D341Med (cell line): ENCODE measurements around the gene KLK1.
"Not testable (repeated sequence)": the region's sequence is repeated elsewhere in the genome, so short reads cannot be mapped to it uniquely, and the experiment has no call there.

Source experiments
- DNase-seq: peaks from one replicate; pipeline ENCODE4 v3.0.0; 2012; ENCODE audit warnings: low spot score

KLK1 gene

DNA sequence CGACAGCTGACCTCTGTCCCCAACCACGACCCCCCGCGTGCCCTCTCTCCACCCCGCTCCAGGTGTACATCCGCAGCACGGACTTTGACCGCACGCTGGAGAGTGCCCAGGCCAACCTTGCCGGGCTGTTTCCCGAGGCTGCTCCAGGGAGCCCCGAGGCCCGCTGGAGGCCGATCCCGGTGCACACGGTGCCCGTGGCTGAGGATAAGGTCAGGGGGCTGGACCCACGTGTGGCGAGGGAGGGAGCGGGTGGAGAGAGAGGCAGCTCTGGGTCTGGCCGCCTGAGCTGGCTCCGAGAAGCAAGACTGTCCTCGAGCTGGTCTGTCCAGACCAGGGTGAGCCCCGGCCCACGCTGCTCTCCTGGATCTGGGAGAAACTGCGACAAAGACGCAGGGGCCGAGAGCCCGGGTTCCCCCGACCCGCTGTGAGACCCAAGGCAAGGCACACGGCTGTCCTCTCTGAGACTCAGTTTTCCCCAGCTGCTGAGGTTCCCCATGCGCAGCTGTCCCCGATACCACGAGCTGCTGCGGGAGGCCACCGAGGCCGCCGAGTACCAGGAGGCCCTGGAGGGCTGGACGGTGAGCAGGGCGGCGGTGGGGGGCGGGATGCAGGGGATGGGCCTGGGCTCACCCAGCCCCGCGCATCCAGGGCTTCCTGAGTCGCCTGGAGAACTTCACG, 31.9 kb downstream of the KLK1 start:
- no peak for DNase-seq

DNA sequence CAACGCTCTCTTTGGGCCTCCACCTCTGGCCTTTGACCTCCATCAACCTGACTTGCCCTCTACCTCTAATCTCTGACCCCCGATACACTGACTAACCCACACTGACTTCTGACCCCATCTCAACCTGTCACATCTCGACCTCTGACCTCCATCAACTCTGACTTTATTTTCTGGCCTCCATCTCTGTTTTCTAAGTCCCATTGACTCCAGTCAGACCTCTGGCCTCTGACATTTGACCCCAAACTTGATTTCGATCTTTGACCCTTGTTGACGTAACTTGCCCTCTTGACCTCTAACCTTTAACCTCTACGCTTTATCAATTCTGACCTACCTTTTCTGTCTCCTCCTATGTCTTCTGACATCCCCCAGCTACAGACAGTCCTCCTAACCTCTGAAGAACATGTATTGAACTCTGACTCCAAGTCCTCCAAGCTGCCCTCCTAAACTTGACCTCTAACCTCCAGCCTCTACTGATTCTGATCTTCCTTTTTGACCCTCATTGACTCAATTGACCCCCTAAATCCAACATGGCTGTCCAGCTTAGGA, 32.6 kb downstream of the KLK1 start:
- no peak for DNase-seq

DNA sequence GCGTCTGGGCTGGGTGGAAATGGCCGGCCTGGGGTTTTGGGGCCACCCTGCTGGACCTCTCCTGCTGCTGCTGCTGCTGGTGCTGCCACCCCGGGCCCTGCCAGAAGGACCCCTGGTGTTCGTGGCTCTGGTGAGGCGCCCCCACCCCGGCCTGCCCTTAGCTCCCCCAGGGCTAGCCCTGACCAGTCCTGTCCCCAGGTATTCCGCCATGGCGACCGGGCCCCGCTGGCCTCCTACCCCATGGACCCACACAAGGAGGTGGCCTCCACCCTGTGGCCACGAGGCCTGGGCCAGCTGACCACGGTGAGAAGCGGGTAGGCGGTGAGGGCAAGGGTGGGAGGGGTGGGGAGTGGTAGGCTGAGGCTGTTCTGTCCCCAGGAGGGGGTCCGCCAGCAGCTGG, 33.2 kb downstream of the KLK1 start, which contains the start of gene ACP4:
Gene ACP4 (plus strand): TSS at position 20 of the 400 bp plus-strand sequence. CDS start 0 bp downstream, at position 20.
- no peak for DNase-seq

GRCh38 chr19:50785329-50785728, 38.3 kb downstream of the KLK1 start:
- DNase-seq, result no peak

DNA sequence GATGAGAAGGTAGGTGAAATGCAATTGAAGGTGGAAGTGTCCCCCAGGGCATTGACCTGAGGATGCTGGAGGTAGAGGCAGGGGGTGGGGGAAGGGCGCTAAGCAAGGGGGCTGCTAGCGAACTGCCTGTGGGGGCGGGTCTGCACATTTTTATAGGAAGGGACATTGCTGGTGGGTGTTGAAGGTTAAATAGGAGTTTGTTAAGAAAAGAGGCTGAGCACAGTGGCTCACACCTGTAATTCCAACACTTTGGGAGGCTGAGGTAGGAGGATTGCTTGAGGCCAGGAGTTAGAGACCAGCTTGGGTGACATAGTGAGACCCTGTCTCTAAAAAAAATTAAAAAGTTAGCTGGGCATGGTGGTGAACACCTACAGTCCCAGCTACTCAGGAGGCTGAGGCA, 38.9 kb downstream of the KLK1 start:
- DNase-seq, result no peak

DNA sequence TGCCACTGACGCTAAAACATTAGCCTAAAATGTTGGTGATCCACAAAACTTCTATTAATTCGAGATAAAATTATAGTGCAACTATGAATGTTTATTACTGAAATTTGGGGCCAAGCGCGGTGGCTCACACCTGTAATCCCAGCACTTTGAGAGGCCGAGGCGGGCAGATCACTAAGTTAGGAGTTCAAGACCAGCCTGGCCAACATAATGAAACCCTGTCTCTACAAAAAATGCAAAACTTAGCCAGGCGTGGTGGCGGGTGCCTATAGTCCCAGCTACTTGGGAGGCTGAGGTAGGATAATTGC, 39.8 kb downstream of the KLK1 start:
- DNase-seq, result not testable (repeated sequence)

DNA sequence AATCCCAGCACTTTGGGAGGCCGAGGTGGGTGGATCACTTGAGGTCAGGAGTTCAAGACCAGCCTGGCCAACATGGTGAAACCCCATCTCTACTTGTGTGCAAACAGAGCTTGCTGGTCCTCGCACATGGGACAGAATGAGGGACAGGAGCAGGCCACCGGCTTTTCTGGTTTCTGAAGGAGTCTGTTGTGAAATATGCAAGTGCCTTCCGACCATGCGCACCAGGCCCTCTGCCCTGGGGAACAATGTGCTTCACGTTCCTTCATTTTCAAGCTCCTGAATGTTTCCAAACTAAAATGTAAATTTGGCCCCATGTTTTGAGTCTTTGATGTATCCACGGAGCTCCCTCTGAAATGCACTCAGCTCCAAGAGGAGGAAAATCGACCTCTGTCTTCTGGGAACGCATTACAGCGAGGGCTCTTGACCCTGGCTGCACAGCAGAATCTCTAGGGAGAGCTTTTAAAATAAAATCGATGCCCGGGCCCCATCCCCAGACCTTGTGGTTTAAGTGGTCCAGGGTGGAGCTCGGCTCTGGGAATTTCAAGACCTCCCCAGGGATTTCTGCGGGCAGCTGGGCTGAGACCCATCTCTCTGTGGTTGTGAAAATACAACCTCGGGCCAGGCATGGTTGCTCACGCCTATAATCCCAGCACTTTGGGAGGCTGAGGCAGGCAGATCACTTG, 42.7 kb downstream of the KLK1 start:
- no peak for DNase-seq

DNA sequence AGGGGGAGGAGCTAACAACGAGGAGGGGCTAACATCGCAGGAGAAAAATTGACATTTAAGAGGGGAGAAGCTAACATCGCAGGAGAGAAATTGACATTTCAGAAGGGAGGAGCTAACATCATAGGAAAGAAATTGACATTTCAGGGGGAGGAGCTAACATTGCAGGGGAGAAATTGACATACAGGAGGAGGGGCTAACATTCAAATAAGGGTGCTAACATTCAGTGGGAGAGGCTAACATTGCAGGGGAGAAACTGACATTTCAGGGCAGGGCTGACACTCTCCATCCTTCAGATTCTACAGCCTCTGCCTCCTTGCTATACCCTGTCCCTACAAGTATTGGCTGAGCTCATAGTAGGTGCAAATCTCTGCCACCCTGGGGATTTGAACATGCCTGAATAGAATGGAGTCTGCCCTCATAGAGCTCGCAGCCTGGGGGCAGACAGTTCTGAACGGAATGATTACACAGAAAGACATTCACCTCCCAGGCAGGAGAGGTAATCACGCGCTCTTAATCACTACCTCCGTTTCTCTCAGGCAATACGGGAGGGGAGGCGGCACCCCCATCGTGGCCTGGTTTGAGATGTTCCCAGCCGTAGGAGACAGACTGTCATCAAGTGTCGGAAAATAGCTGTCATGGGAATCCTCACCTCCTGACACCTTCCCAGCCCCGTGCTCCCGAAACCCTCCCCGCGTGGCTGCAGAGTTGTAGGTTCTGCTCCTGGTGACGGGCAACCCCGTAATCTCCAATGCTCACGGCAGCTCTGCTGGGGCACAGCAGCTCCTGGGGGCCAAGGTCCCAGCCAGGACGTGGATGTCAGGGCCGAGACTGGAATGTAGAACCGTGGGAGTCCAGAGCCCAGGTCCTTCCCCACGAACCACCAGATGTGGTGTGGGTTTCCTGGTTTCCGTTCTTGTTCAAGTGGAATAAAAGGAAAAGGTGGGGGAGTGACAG, 43.8 kb downstream of the KLK1 start:
- DNase-seq, result no peak

DNA sequence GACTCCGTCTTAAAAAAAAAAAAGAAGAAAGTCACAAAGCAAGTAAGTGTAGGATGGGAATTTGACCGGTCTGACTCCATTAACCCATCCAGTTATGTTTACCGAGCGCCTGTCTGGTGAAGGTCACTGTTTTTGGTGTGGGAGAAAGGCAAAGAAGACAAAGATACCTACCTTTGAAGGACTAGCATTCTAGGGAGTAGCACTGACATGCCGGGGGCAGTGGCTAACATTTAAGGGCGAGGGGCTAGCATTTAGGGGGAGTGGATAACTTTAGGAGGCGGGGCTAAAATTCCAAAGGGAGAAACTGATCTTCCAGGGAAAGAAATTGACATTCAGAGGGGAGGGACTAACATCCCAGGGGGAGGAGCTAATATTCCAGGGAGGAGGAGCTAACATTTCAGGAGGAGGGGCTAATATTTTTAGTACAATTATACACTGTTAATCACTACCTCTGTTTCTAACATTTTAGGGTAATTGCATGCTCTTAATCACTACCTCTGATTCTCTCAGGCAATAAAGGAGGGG, 44.6 kb downstream of the KLK1 start:
- no peak for DNase-seq

GRCh38 chr19:50777830-50778303, 45.7 kb downstream of the KLK1 start:
- no peak for DNase-seq

DNA sequence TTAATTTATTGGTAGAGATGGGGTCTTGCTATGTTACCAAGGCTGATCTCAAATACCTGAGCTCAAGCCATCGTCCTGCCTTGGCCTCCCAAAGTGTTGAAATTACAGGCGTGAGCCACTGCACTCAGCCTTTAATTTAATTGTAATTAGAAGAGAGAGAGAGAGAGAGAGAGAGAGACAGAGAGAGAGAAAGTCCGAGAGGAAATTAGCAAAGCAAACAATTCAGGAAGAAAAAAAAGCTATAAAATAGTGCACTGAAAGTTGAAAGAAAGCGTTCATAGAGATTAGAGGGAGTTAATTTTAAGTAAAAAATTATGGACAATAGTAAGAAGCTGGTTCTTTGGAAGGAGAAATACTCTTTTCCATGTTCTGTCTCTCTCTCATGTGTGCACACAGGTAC, 46.3 kb downstream of the KLK1 start:
- DNase-seq, result no peak

GRCh38 chr19:50776131-50776530, 47.5 kb downstream of the KLK1 start:
- no peak for DNase-seq

GRCh38 chr19:50773454-50773853, 50.1 kb downstream of the KLK1 start:
- not testable (repeated sequence) for DNase-seq

- not testable (repeated sequence) for DNase-seq
These were observed 50.7 kb downstream of the KLK1 start for GRCh38 chr19:50772912-50773311.

DNA sequence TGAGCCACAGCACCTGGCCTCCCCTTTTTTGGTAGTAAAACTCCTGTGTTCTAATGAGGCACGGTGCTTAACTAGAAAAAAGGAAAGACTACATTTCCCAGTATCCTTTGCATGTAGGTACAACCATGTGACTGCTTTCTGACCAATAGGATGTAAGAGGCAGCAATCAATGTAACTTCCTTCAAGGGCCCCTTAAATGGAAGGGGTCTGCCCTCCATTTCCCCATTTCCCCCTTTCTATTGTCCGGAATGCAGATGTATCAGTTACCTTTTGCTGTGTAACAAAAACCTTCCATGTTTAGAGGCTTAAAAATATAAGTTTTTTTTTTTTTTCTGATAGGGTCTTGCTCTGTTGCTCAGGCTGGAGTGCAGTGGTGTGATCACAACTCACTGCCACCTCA, 51.1 kb downstream of the KLK1 start:
- no peak for DNase-seq

DNA sequence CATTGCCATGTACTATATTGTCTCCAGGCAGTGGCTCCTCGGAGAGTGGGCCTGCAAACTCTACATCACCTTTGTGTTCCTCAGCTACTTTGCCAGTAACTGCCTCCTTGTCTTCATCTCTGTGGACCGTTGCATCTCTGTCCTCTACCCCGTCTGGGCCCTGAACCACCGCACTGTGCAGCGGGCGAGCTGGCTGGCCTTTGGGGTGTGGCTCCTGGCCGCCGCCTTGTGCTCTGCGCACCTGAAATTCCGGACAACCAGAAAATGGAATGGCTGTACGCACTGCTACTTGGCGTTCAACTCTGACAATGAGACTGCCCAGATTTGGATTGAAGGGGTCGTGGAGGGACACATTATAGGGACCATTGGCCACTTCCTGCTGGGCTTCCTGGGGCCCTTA, 52.7 kb downstream of the KLK1 start:
- no peak for DNase-seq

- DNase-seq, result not testable (repeated sequence)
These were observed 53.4 kb downstream of the KLK1 start, which contains the start of gene GPR32 for GRCh38 chr19:50770164-50770563. TSS of gene GPR32 (plus strand) at chr19:50770464. CDS start at chr19:50770601, 137 bp downstream.
